Activated gamma-delta T cell (primary cell): ENCODE results near the gene ITGB6.
"Not testable (repeated sequence)": the region's sequence is repeated elsewhere in the genome, so short reads cannot be mapped to it uniquely, and the experiment has no call there.

Experiments
- DNase-seq: peaks from one replicate; lab custom pipeline; 2025; lab: John Stamatoyannopoulos, UW

Gene ITGB6

GRCh38 chr2:160139991-160140390 is 60.1 kb downstream of the ITGB6 start:
- no peak for DNase-seq

DNA sequence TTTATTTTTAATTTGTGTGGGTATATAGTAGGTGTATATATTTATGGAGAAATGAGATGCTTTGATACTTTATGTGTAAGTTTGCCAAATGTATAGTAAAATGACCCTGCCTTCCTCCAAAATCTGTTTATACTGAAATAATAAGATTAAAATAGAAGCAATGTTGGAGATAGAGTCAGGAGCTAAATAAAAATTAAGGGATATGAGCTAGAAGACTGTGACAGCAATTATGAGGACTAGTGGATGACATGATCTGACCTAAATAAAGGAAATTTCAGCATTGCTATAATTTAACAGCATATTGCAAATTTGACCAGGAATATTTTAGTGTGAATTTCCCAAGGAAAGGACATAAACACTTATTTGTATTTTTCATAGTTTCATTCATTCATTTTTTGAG is 60.7 kb downstream of the ITGB6 start:
- no peak for DNase-seq

DNA sequence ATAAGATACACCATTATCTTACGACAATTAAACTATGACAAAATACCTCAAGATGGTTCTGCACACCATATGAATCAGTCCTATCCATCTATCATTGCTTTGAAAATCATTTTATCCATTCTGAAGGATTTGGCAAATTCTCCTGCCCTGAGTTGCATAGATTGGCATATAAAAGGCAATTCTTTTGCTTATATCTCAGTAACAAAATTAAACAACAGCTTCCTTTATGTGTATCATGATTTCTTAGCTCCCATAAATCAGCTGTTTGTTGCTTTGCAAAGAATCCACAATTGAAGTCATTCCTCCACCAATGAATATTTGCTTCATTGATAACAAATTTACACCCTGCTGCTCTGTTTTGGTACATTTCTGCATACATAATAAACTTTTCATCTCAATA is 61.7 kb downstream of the ITGB6 start:
- DNase-seq: no peak

DNA sequence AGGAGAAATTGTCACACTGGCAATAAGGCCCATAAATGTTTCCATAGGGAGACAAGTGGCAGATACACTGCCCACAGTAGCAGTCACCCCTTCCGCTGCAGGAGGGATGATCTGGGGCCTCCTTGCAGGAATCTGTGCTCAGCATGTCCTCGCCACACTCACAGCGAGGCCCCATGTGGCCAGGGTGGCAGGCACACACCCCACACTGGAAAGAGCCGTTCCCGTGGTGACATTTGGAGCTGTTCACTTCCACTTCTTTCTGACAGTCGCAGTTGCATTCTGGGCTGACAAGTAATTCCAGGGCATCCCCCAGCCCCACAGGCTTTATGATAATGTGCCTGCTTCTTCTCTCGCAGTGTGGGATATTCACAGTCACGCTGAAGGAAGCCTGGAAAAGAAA is 62.6 kb downstream of the ITGB6 start:
- DNase-seq: no peak

DNA sequence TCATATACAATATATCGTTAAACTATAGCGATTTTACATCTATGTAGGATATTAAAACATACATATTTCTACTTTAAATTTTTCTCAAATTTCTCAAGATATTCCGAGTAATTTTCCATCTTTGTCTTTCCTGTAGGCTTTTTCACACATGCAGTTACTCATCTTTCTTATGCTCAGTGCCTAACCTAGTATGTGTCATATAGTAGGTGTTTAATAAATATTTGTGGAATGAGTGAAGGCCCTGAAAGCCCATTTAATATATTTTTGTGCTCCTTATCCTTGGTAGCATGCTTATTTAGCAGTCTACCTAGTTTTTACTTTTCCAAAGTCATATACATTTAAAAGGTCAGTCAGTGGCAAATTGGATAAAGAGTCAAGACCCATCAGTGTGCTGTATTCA is 67.3 kb downstream of the ITGB6 start:
- no peak for DNase-seq

GRCh38 chr2:160126756-160127155 is 73.3 kb downstream of the ITGB6 start:
- no peak for DNase-seq

DNA sequence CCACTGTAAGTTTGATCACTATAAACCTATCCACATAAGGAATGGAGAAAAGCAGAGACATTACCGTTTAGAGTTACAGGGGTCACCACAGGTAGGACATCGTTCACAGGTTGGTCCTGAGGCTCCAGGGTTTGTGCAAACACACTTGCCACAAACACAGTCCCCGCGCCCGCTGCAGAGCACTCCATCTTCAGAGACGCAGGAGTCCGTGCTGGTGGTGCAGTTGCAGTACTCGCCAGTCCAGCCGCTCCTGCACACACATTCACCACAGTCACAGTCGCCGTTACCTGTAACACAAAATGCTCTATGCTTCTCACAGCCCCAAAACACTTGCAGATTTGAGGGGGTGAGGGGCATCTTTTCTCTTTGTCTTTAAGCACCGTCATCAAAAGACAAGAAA is 73.8 kb downstream of the ITGB6 start:
- no peak for DNase-seq

- no peak for DNase-seq
These were observed 74.2 kb downstream of the ITGB6 start for GRCh38 chr2:160125828-160126227.

DNA sequence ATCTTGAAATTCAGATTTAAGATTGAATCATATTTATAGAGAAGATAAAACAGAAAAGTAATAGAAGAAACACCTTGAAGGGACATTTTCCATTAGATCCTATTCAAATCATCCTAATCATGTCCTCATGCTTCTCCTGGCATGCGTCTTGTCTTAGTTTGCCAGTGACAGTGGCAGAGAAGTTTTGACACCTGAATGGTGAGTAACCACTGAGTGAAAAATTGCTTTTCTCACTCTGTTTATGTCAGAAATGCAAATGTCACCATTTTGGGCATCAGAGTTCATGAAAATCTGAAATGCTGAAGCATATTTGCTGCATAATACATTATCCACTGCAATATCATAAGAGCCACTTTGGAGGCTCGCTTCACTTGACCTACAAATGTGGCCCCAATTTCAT is 74.7 kb downstream of the ITGB6 start:
- DNase-seq: no peak

DNA sequence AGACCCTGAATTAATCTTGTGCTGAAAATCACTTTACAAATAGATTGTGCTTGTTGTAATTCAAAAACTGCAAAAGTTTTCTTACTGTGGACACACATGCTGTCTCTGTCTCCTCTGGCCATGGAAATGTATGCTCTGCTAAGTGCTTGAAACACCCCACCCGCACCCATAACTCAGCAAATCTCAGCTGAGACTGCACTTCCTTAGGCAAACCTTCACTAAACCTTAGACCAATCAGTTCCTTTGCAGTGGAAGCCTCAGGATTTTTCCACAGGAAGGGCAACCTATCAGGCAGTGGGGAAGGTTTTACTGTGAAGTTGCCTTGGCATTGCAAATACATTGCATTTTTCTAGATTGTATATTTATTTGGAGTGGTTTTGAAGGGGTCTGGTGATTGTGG is 75.5 kb downstream of the ITGB6 start:
- no peak for DNase-seq

DNA sequence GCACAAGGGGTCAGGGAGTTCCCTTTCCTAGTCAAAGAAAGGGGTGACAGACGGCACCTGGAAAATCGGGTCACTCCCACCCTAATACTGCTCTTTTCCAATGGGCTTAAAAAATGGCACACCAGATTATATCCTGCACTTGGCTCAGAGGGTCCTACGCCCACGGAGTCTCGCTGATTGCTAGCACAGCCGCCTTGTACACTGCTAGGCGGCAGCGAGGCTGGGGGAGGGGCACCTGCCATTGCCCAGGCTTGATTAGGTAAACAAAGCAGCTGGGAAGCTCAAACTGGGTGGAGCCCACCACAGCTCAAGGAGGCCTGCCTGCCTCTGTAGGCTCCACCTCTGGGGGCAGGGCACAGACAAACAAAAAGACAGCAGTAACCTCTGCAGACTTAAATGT is 85.4 kb downstream of the ITGB6 start:
- not testable (repeated sequence) for DNase-seq

DNA sequence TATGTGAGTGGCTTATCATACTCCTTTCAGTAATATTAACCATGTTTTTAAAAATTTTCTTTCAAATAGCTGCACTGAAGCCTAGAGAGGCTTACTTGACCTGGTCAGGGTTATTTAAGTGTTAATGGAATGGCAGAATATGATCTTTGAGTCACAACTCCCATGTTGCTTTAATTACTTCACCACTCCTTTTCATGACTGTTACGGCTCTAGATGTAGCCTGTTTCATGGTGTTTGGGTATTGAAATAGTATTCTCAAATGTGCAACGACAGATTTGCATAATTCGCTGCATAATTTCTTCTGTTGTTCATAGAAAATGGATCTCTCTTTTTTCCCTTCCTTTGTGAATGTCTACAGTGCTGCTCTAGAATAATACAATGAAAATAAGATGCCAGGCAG is 86.1 kb downstream of the ITGB6 start:
- no peak for DNase-seq

GRCh38 chr2:160111951-160112798 is 87.9 kb downstream of the ITGB6 start:
- DNase-seq: no peak

GRCh38 chr2:160110674-160111239 is 89.3 kb downstream of the ITGB6 start:
- no peak for DNase-seq

DNA sequence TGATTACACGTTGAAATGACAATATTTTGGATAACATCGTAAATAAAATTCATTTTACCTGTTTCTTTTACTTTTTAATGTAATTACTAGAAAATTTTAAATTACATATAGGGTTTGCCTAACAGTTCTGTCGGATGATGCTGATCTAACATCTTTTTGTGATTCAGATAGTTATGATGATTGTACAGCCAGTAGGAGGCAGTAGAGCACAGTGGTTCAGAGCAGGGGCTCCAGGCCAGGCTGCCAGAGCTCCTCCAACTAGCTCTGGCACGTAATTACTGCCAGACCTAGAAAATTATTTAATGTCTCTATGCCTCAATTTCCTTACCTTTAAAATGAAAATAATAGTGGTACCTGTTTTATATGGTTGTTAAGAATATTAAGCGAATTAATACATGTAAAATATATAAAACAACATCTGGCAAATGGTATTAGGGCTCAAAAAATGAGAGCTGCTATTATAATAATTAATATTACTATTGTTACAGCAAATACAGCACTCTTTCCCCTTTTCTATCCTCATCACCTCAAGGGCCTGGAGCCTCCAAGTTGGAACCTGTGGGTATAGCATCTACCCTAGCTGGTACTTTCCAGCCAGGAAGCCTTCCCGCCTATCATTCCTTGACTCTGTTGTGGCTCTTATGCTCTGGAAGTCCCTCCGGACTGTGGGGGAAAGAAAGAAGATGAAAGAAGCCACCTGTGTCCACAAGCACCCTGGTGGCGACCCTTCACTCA is 90.0 kb downstream of the ITGB6 start:
- no peak for DNase-seq

DNA sequence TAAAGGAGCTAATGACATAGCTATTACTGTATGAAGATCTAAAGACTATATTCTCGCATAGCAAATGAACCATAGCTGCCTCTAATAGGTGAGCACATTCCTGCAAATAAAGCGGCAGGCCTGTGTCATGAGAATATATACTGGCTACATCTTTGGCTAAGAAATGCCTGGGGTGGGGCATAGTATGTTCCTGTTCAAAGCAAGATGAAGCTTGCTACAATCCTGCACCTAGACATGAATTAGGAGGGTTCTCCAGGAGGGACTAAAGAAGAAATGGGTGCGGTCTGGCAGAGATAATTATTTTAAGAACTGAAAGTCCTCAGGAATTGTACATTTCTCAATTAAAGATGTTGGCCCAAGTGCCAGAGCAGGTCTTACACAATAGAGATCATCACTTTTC is 90.8 kb downstream of the ITGB6 start:
- DNase-seq: no peak

- DNase-seq: no peak
These were observed 91.4 kb downstream of the ITGB6 start for GRCh38 chr2:160108646-160109045.

GRCh38 chr2:160105366-160105765 is 94.7 kb downstream of the ITGB6 start:
- DNase-seq: no peak

DNA sequence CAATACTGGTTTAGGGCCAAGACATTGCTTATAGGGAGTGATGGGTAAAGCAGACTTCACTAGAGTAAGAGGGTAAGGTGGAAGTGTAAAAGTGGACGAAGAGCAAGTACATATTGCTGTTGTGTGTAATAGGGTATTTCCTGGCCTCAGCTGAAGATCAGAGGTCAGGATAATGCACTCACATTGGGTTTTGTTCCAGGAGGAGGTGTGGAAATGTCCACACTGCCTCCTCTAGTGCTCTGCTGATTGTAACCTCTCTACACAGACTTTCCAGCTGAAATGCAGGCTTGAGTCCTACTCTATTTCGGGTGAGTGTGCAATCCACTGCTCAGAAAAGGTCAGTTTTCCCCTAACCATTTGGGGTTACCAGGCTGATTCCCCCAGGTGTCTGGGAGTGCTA is 96.0 kb downstream of the ITGB6 start:
- DNase-seq: no peak

DNA sequence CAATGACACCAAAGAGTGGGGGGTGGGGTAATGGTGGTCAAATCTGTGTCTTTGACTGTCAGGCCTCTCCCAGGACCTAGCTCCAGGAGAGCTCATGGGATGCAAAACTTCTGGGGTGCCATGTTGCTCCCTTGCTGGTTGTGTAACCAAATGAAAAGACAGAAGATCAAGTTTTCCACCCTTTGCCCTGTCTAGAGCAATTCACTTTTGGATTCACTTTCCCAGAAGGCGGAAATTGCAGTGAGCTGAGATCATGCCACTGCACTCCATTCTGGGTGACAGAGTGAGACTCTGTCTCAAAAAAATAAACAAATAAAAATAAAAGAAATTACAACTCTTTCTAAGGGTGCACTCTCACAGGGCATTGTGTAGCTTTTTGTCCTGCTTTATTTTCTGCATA is 102.7 kb downstream of the ITGB6 start:
- DNase-seq: no peak

DNA sequence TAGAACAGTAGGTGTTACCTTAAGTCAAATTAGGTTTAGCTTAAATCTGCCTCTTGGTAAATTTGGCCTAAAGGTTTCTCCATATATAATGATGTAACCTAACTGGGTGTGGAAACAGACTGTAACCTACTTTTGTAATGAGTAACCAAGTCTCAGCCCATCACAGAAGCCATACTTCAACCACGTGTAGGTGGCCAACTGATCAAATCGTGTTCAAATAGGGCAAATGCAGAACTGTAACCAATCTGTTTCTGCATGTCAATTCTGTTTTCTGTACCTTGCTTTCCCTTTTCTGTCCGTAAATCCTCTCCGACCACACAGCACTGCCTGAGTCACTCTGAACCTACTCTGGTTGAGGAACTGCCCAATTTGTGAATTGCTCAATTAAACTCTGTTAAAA is 103.7 kb downstream of the ITGB6 start:
- no peak for DNase-seq

GRCh38 chr2:160092445-160092844 is 107.6 kb downstream of the ITGB6 start:
- DNase-seq: no peak

GRCh38 chr2:160091381-160091780 is 108.7 kb downstream of the ITGB6 start:
- DNase-seq: no peak
